ENCODE results near the gene MAPK14.
"Not testable (repeated sequence)": the region's sequence is repeated elsewhere in the genome, so short reads cannot be mapped to it uniquely, and the experiment has no call there.

Gene MAPK14

GRCh38 chr6:36027501-36028087, at the start of gene MAPK14:
Gene MAPK14, plus strand, starts transcription at chr6:36027808. Its CDS starts 350 bp downstream, at chr6:36028158.
- peak; percentile 96 to 98 for DNase-seq

GRCh38 chr6:35980126-35980525, 47.5 kb upstream of the MAPK14 start:
- DNase-seq, result not testable (repeated sequence)

- DNase-seq, result no peak
Measured at GRCh38 chr6:35980991-35981645, 46.5 kb upstream of the MAPK14 start.

- no peak for DNase-seq
Measured at GRCh38 chr6:35984701-35985100, 42.9 kb upstream of the MAPK14 start.

- DNase-seq, result not testable (repeated sequence)
Measured at GRCh38 chr6:35988047-35988446, 39.6 kb upstream of the MAPK14 start.

- DNase-seq, result no peak
Measured at GRCh38 chr6:35993150-35993549, 34.5 kb upstream of the MAPK14 start.

- no peak for DNase-seq
Measured at GRCh38 chr6:36000451-36000850, 27.2 kb upstream of the MAPK14 start.

- no peak for DNase-seq
Measured at GRCh38 chr6:36015666-36016065, 11.9 kb upstream of the MAPK14 start.

- DNase-seq, result no peak
Measured at GRCh38 chr6:36018339-36018738, 9.3 kb upstream of the MAPK14 start.

GRCh38 chr6:36019167-36019566, 8.4 kb upstream of the MAPK14 start:
- DNase-seq, result no peak

- no peak for DNase-seq
Measured at GRCh38 chr6:36020154-36020553, 7.5 kb upstream of the MAPK14 start.

- DNase-seq, result no peak
Measured at GRCh38 chr6:36023996-36024795, 3.4 kb upstream of the MAPK14 start, which contains the start of gene SLC26A8. Gene SLC26A8, minus strand, starts transcription at chr6:36024641. Its CDS starts 4,934 bp downstream, at chr6:36019707.

- no peak for DNase-seq
Measured at GRCh38 chr6:36025260-36025931, 2.2 kb upstream of the MAPK14 start.

GRCh38 chr6:36025932-36026327, 1.7 kb upstream of the MAPK14 start:
- DNase-seq, result no peak

GRCh38 chr6:36028088-36028876, 674 bp downstream of the MAPK14 start:
- DNase-seq, result peak; percentile 20 to 29

GRCh38 chr6:36028877-36029324, 1.3 kb downstream of the MAPK14 start:
- DNase-seq, result peak; percentile 49 to 64

- no peak for DNase-seq
Measured at GRCh38 chr6:36029464-36029863, 1.9 kb downstream of the MAPK14 start.

GRCh38 chr6:36032261-36032660, 4.7 kb downstream of the MAPK14 start:
- no peak for DNase-seq

- not testable (repeated sequence) for DNase-seq
Measured at GRCh38 chr6:36033144-36033543, 5.5 kb downstream of the MAPK14 start.

- peak; percentile 8 to 20 for DNase-seq
Measured at GRCh38 chr6:36033935-36034334, 6.3 kb downstream of the MAPK14 start.

- no peak for DNase-seq
Measured at GRCh38 chr6:36034441-36034840, 6.8 kb downstream of the MAPK14 start.

GRCh38 chr6:36035225-36035624, 7.6 kb downstream of the MAPK14 start:
- no peak for DNase-seq

Data from stimulated activated CD4-positive, alpha-beta T cell treated with anti-CD3 and anti-CD28 coated beads, Interleukin-2, amount 100 ng/mL, for 48 hours (primary cell).